HepG2 (cell line): ENCODE data around the gene LUC7L2. TPM values are rescaled to one million over a fixed set of nuclear protein-coding genes. Genes with fewer than 3 reads are reported as not detected.

Experiments used
- ATF6 ChIP-seq: sonication (generic); formaldehyde crosslinking; conservative IDR thresholded peaks from 2 replicates; pipeline ENCODE4 v1.4.0; 2020; ENCODE audit warnings: missing genetic modification reagents
- BCL6 ChIP-seq: IDR thresholded peaks from 2 replicates; pipeline ENCODE4 v1.6.1; 2016; ENCODE audit warnings: missing genetic modification reagents, missing compliant biosample characterization
- CC2D1A ChIP-seq: sonication (generic); formaldehyde crosslinking; IDR thresholded peaks from 2 replicates; pipeline ENCODE4 v1.8.1; 2023; ENCODE audit warnings: mild to moderate bottlenecking, missing genetic modification reagents
- CCDC6 ChIP-seq: sonication (generic); formaldehyde crosslinking; IDR thresholded peaks from 2 replicates; pipeline ENCODE4 v1.8.1; 2022; ENCODE audit warnings: mild to moderate bottlenecking, missing genetic modification reagents, moderate library complexity
- CHCHD3 ChIP-seq: sonication (generic); formaldehyde crosslinking; IDR thresholded peaks from 2 replicates; pipeline ENCODE4 v1.8.0; 2022; ENCODE audit warnings: mild to moderate bottlenecking, missing genetic modification reagents, moderate library complexity
- GPN1 ChIP-seq: sonication (generic); formaldehyde crosslinking; IDR thresholded peaks from 2 replicates; pipeline ENCODE4 v1.5.1; 2020; ENCODE audit warnings: missing genetic modification reagents, borderline replicate concordance
- HCFC1 ChIP-seq: fragments of 150-350 bp; IDR thresholded peaks from 2 replicates; pipeline ENCODE4 v1.6.1; 2014; ENCODE audit warnings: low read depth, low read length
- IRX3 ChIP-seq: sonication (generic); formaldehyde crosslinking; IDR thresholded peaks from 2 replicates; pipeline ENCODE4 v1.8.1; 2023; ENCODE audit warnings: mild to moderate bottlenecking, low read depth, missing genetic modification reagents, borderline replicate concordance
- MAFF ChIP-seq: IDR thresholded peaks from 2 replicates; pipeline ENCODE4 v1.6.1; 2011; ENCODE audit warnings: low read depth, low read length, improper control_type of control experiment
- MED13 ChIP-seq: sonication (generic); formaldehyde crosslinking; IDR thresholded peaks from 2 replicates; pipeline ENCODE4 v1.5.0; 2020; ENCODE audit warnings: missing genetic modification reagents
- MTF1 ChIP-seq: sonication (generic); formaldehyde crosslinking; IDR thresholded peaks from 2 replicates; pipeline ENCODE4 v1.5.0; 2020; ENCODE audit warnings: missing genetic modification reagents
- MXD3 ChIP-seq: IDR thresholded peaks from 2 replicates; pipeline ENCODE4 v1.6.1; 2016; ENCODE audit warnings: mild to moderate bottlenecking, missing biosample characterization, missing genetic modification reagents
- PITX1 ChIP-seq: sonication (generic); formaldehyde crosslinking; IDR thresholded peaks from 2 replicates; pipeline ENCODE4 v1.5.1; 2020; ENCODE audit warnings: mild to moderate bottlenecking, missing genetic modification reagents
- POLR2AphosphoS2 ChIP-seq: IDR thresholded peaks from 2 replicates; pipeline ENCODE4 v1.6.1; 2011; ENCODE audit warnings: low read depth, low read length, improper control_type of control experiment
- RORA ChIP-seq: sonication (generic); formaldehyde crosslinking; IDR thresholded peaks from 2 replicates; pipeline ENCODE4 v1.5.0; 2020; ENCODE audit warnings: mild to moderate bottlenecking, missing genetic modification reagents, moderate library complexity
- SETDB1 ChIP-seq: sonication (generic); formaldehyde crosslinking; IDR thresholded peaks from 2 replicates; pipeline ENCODE4 v1.5.1; 2020; ENCODE audit warnings: missing genetic modification reagents, mild to moderate bottlenecking, borderline replicate concordance
- SMAD1 ChIP-seq: sonication (generic); formaldehyde crosslinking; IDR thresholded peaks from 2 replicates; pipeline ENCODE4 v1.4.0; 2020; ENCODE audit warnings: missing genetic modification reagents, low read depth, mild to moderate bottlenecking, borderline replicate concordance
- SRSF4 ChIP-seq: fragments of 200-400 bp; formaldehyde crosslinking; IDR thresholded peaks from one replicate; pipeline ENCODE4 v1.6.1; 2018; ENCODE audit warnings: mild to moderate bottlenecking, low read depth, low read length, moderate library complexity; ENCODE audit not compliant: poor library complexity, severe bottlenecking
- THAP11 ChIP-seq: IDR thresholded peaks from 2 replicates; pipeline ENCODE4 v1.6.1; 2016; ENCODE audit warnings: missing biosample characterization, missing genetic modification reagents
- ZNF136 ChIP-seq: sonication (generic); formaldehyde crosslinking; IDR thresholded peaks from 2 replicates; pipeline ENCODE4 v1.8.1; 2022; ENCODE audit warnings: low read depth, mild to moderate bottlenecking, moderate library complexity, missing genetic modification reagents
- ZNF232 ChIP-seq: sonication (generic); formaldehyde crosslinking; IDR thresholded peaks from 2 replicates; pipeline ENCODE4 v1.4.0; 2020; ENCODE audit warnings: missing genetic modification reagents, borderline replicate concordance
- ZNF468 ChIP-seq: sonication (generic); formaldehyde crosslinking; IDR thresholded peaks from 2 replicates; pipeline ENCODE4 v1.8.0; 2022; ENCODE audit warnings: mild to moderate bottlenecking, moderate library complexity, missing genetic modification reagents
- ZNF513 ChIP-seq: sonication (generic); formaldehyde crosslinking; conservative IDR thresholded peaks from 2 replicates; pipeline ENCODE4 v1.5.0; 2020; ENCODE audit warnings: missing genetic modification reagents
- ZNF569 ChIP-seq: sonication (generic); formaldehyde crosslinking; IDR thresholded peaks from 2 replicates; pipeline ENCODE4 v1.5.0; 2020; ENCODE audit warnings: mild to moderate bottlenecking, missing genetic modification reagents, moderate library complexity, borderline replicate concordance
- ZNF678 ChIP-seq: sonication (generic); formaldehyde crosslinking; IDR thresholded peaks from 2 replicates; pipeline ENCODE4 v1.4.0; 2020; ENCODE audit warnings: mild to moderate bottlenecking, missing genetic modification reagents
- ZZZ3 ChIP-seq: sonication (generic); formaldehyde crosslinking; IDR thresholded peaks from 2 replicates; pipeline ENCODE4 v1.4.0; 2020; ENCODE audit warnings: missing genetic modification reagents, mild to moderate bottlenecking, borderline replicate concordance
- polyA plus RNA-seq, 8 experiments: library from polyadenylated mRNA; depleted of rRNA in 3 of 8; stranded (reverse) in 7 of 8; unstranded in 1 of 8; fragments of >200 nt; fragmentation: Illumina TruSeq in 4 of 8; extraction: Trizol in 4 of 8; gene quantifications; 2 replicates each; pipeline versions ENCODE4 v1.2.1 to v1.2.3, GENCODE V29; 2011 to 2016; ENCODE audit warnings: low read depth in 4 of 8, missing spikeins in 1 of 8, mixed read lengths in 1 of 8; ENCODE audit not compliant: insufficient read depth in 1 of 8
- total RNA-seq, 5 experiments: library from RNA; depleted of rRNA; stranded (reverse); fragments of >200 nt; fragmentation: Illumina TruSeq; extraction: Trizol; gene quantifications; 2 replicates each; pipeline ENCODE4 v1.2.3, GENCODE V29; 2016; ENCODE audit warnings: low read depth in 1 of 5

Gene LUC7L2
- total and polyA plus RNA-seq, 2 of the 13 experiments (the other 11 are each of a cell fraction or from before 2014, with no cell fraction given): 17.9 to 50.7 TPM

- TF ChIP-seq HCFC1 (peak; percentile 25; the same call in 1 of the 2 replicates), MED13 (no peak), BCL6 (CRISPR knock-in tag) (no peak), ZNF678 (CRISPR knock-in tag) (no peak), ZZZ3 (CRISPR knock-in tag) (no peak), PITX1 (CRISPR knock-in tag) (peak; percentile 63; the same call in 1 of the 2 replicates), RORA (CRISPR knock-in tag) (no peak), ZNF136 (CRISPR knock-in tag) (no peak), CC2D1A (CRISPR knock-in tag) (no peak), ZNF468 (CRISPR knock-in tag) (no peak), SMAD1 (CRISPR knock-in tag) (peak; percentile 61; the same call in 1 of the 2 replicates), SRSF4 (no peak), CCDC6 (CRISPR knock-in tag) (no peak; the same call in 1 of the 2 replicates), CHCHD3 (CRISPR knock-in tag) (no peak), ZNF569 (CRISPR knock-in tag) (no peak), MAFF (no peak), ATF6 (CRISPR knock-in tag) (0 out of 2 replicates have a peak, but pooled peaks have one; percentile 6), MTF1 (0 out of 2 replicates have a peak, but pooled peaks have one; percentile 34), SETDB1 (no peak), POLR2AphosphoS2 (no peak), THAP11 (peak; percentile 66; the same call in 1 of the 2 replicates), ZNF232 (peak; percentile 75; the same call in 1 of the 2 replicates), IRX3 (CRISPR knock-in tag) (peak; percentile 31; the same call in 1 of the 2 replicates), GPN1 (CRISPR knock-in tag) (no peak), ZNF513 (CRISPR knock-in tag) (no peak), MXD3 (peak; percentile 17; the same call in 1 of the 2 replicates)
Measured at GRCh38 chr7:139341058-139341775, 18.5 kb upstream of the LUC7L2 start, which contains the start of gene FMC1 (continued).
